ENCODE measurements around the gene FYB1.

The FYB1 gene

GRCh38 chr5:39217365-39218281, 1.7 kb downstream of the FYB1 start:
- no peaks in the 10 kb centered on the region for H3K27me3 ChIP-seq
- no peak overlapping the region for H3K4me2 ChIP-seq
- no peaks in the 10 kb centered on the region for H3K36me3 ChIP-seq
- no peaks in the 10 kb centered on the region for H4K20me1 ChIP-seq
- no peak overlapping the region for H3K27ac ChIP-seq
- no peak for TF ChIP-seq Cebpa-rat (IDR thresholded peaks at IDR 0.05)
- no peaks in the 10 kb centered on the region for H3K4me1 ChIP-seq
- no peaks in the 10 kb centered on the region for H3K9me3 ChIP-seq
- no peak overlapping the region for H3K4me3 ChIP-seq
- no peak overlapping the region for H3K9ac ChIP-seq

GRCh38 chr5:39216631-39217030, 2.7 kb downstream of the FYB1 start:
- H3K4me3 ChIP-seq, result no peak overlapping the region
- H3K9me3 ChIP-seq, result no peaks in the 10 kb centered on the region
- no peaks in the 10 kb centered on the region for H4K20me1 ChIP-seq
- no peak overlapping the region for H3K4me2 ChIP-seq
- no peak for TF ChIP-seq Cebpa-rat (IDR thresholded peaks at IDR 0.05)
- H3K36me3 ChIP-seq, result no peaks in the 10 kb centered on the region
- no peak overlapping the region for H3K27ac ChIP-seq
- H3K27me3 ChIP-seq, result no peaks in the 10 kb centered on the region
- H3K9ac ChIP-seq, result no peak overlapping the region
- no peaks in the 10 kb centered on the region for H3K4me1 ChIP-seq

- Histone ChIP-seq H3K9me3 (no peaks in the 10 kb centered on the region), H3K4me1 (no peaks in the 10 kb centered on the region), H3K36me3 (no peaks in the 10 kb centered on the region), H3K9ac (no peak overlapping the region), H4K20me1 (no peaks in the 10 kb centered on the region), H3K4me2 (no peak overlapping the region), H3K4me3 (no peak overlapping the region), H3K27me3 (no peaks in the 10 kb centered on the region), H3K27ac (no peak overlapping the region)
- no peak for TF ChIP-seq Cebpa-rat (IDR thresholded peaks at IDR 0.05)
Observed at GRCh38 chr5:39215857-39216256, 3.5 kb downstream of the FYB1 start.

- Histone ChIP-seq H3K4me3 (no peak overlapping the region), H3K27me3 (no peaks in the 10 kb centered on the region), H3K27ac (no peak overlapping the region), H3K9ac (no peak overlapping the region), H4K20me1 (no peaks in the 10 kb centered on the region), H3K4me1 (0 out of 2 replicates have a peak, but pooled peaks cover under 1% of the 10 kb centered on the region), H3K36me3 (no peaks in the 10 kb centered on the region), H3K4me2 (no peak overlapping the region), H3K9me3 (no peaks in the 10 kb centered on the region)
- TF ChIP-seq Cebpa-rat (IDR thresholded peaks at IDR 0.05), result no peak
Observed at GRCh38 chr5:39214912-39215709, 4.3 kb downstream of the FYB1 start.

GRCh38 chr5:39213447-39214207, 5.7 kb downstream of the FYB1 start:
- no peaks in the 10 kb centered on the region for H4K20me1 ChIP-seq

GRCh38 chr5:39211773-39212172, 7.6 kb downstream of the FYB1 start:
- Histone ChIP-seq H3K4me2 (no peak overlapping the region), H3K9ac (no peak overlapping the region), H3K9me3 (no peaks in the 10 kb centered on the region), H3K4me1 (0 out of 2 replicates have a peak, but pooled peaks cover 5% of the 10 kb centered on the region), H3K27me3 (no peaks in the 10 kb centered on the region), H3K27ac (no peak overlapping the region), H3K36me3 (no peaks in the 10 kb centered on the region), H4K20me1 (no peaks in the 10 kb centered on the region), H3K4me3 (no peak overlapping the region)
- TF ChIP-seq Cebpa-rat (IDR thresholded peaks at IDR 0.05), result no peak

More at GRCh38 chr5:39213447-39214207, 5.7 kb downstream of the FYB1 start:
- Histone ChIP-seq H3K4me3 (no peak overlapping the region), H3K4me2 (no peak overlapping the region), H3K36me3 (no peaks in the 10 kb centered on the region), H3K27me3 (no peaks in the 10 kb centered on the region), H3K9ac (no peak overlapping the region), H3K9me3 (no peaks in the 10 kb centered on the region), H3K27ac (no peak overlapping the region), H3K4me1 (0 out of 2 replicates have a peak, but pooled peaks cover 5% of the 10 kb centered on the region)
- TF ChIP-seq Cebpa-rat (IDR thresholded peaks at IDR 0.05), result no peak

- no peak overlapping the region for H3K4me3 ChIP-seq
- H3K9me3 ChIP-seq, result no peaks in the 10 kb centered on the region
- H4K20me1 ChIP-seq, result no peaks in the 10 kb centered on the region
- TF ChIP-seq Cebpa-rat (IDR thresholded peaks at IDR 0.05), result no peak
- H3K9ac ChIP-seq, result no peak overlapping the region
- no peak overlapping the region for H3K27ac ChIP-seq
- no peaks in the 10 kb centered on the region for H3K27me3 ChIP-seq
- H3K4me2 ChIP-seq, result no peak overlapping the region
- no peaks in the 10 kb centered on the region for H3K36me3 ChIP-seq
- H3K4me1 ChIP-seq, result 0 out of 2 replicates have a peak, but pooled peaks cover 5% of the 10 kb centered on the region
Observed at GRCh38 chr5:39209924-39210323, 9.4 kb downstream of the FYB1 start.

GRCh38 chr5:39208471-39208870, 10.9 kb downstream of the FYB1 start:
- Histone ChIP-seq H3K4me1 (0 out of 2 replicates have a peak, but pooled peaks cover 5% of the 10 kb centered on the region), H3K9ac (no peak overlapping the region), H4K20me1 (no peaks in the 10 kb centered on the region), H3K9me3 (no peaks in the 10 kb centered on the region), H3K27me3 (no peaks in the 10 kb centered on the region), H3K4me2 (no peak overlapping the region), H3K4me3 (no peak overlapping the region), H3K27ac (no peak overlapping the region), H3K36me3 (no peaks in the 10 kb centered on the region)
- TF ChIP-seq Cebpa-rat (IDR thresholded peaks at IDR 0.05), result no peak

GRCh38 chr5:39207345-39208045, 11.9 kb downstream of the FYB1 start:
- Histone ChIP-seq H3K9me3 (no peaks in the 10 kb centered on the region), H3K4me3 (no peak overlapping the region), H3K4me1 (0 out of 2 replicates have a peak, but pooled peaks cover 5% of the 10 kb centered on the region), H3K4me2 (no peak overlapping the region), H3K27ac (no peak overlapping the region), H3K27me3 (no peaks in the 10 kb centered on the region), H3K9ac (no peak overlapping the region), H3K36me3 (no peaks in the 10 kb centered on the region), H4K20me1 (no peaks in the 10 kb centered on the region)
- TF ChIP-seq Cebpa-rat (IDR thresholded peaks at IDR 0.05), result no peak
